ENCODE results near the gene RRP8.

The RRP8 gene

GRCh38 chr11:6611963-6612212 lies 8.5 kb upstream of the RRP8 start:
- TF ChIP-seq CTCF (IDR thresholded peaks at IDR 0.05; ENCODE audit: insufficient read depth, low read depth, low read length, missing control alignments): no peak
- peak overlapping the region; percentile 78 for H3K4me3 ChIP-seq (ENCODE audit: low read length)
- DNase-seq (ENCODE audit: low read depth): no peak

- TF ChIP-seq CTCF (IDR thresholded peaks at IDR 0.05; ENCODE audit: insufficient read depth, low read depth, low read length, missing control alignments): no peak
- H3K4me3 ChIP-seq (ENCODE audit: low read length): peak overlapping the region; percentile 78
- peak; percentile 7 for DNase-seq (ENCODE audit: low read depth)
These were observed 7.9 kb upstream of the RRP8 start for GRCh38 chr11:6611092-6611962.

- no peak for TF ChIP-seq CTCF (IDR thresholded peaks at IDR 0.05; ENCODE audit: insufficient read depth, low read depth, low read length, missing control alignments)
- no peak overlapping the region for H3K4me3 ChIP-seq (ENCODE audit: low read length)
- DNase-seq (ENCODE audit: low read depth): no peak
These were observed 7.2 kb upstream of the RRP8 start for GRCh38 chr11:6610591-6610990.

- DNase-seq (ENCODE audit: low read depth): no peak
- no peak for TF ChIP-seq CTCF (IDR thresholded peaks at IDR 0.05; ENCODE audit: insufficient read depth, low read depth, low read length, missing control alignments)
- no peak overlapping the region for H3K4me3 ChIP-seq (ENCODE audit: low read length)
These were observed 6.1 kb upstream of the RRP8 start for GRCh38 chr11:6609502-6610015.

- no peak overlapping the region for H3K4me3 ChIP-seq (ENCODE audit: low read length)
- TF ChIP-seq CTCF (IDR thresholded peaks at IDR 0.05; ENCODE audit: insufficient read depth, low read depth, low read length, missing control alignments): no peak
- no peak for DNase-seq (ENCODE audit: low read depth)
These were observed 5.5 kb upstream of the RRP8 start for GRCh38 chr11:6608726-6609501.

GRCh38 chr11:6608011-6608410 lies 4.6 kb upstream of the RRP8 start:
- no peak for TF ChIP-seq CTCF (IDR thresholded peaks at IDR 0.05; ENCODE audit: insufficient read depth, low read depth, low read length, missing control alignments)
- DNase-seq (ENCODE audit: low read depth): no peak
- H3K4me3 ChIP-seq (ENCODE audit: low read length): no peak overlapping the region
